RWPE2 (cell line): ENCODE measurements around the gene JPT2.
"Not testable (repeated sequence)": the region's sequence is repeated elsewhere in the genome, so short reads cannot be mapped to it uniquely, and the experiment has no call there.

ENCODE experiments used
- ATAC-seq: fragments of 200-7000 bp; cut with Tn5 transposase; 3 replicates; pipeline ENCODE4 v1.9.1; 2021; ENCODE audit warnings: low read depth
- DNase-seq: peaks from one replicate; pipeline ENCODE4 v3.0.0-alpha.2; 2020; ENCODE audit warnings: low spot score
- H3K27ac ChIP-seq: fragments of 450-650 bp; 2 replicates; pipeline ENCODE4 v1.5.1; 2017; ENCODE audit warnings: mild to moderate bottlenecking; ENCODE audit not compliant: poor library complexity, severe bottlenecking
- H3K27me3 ChIP-seq: fragments of 250-450 bp; sonication (Bioruptor Pico); 2 replicates; pipeline ENCODE4 v1.5.1; 2021; ENCODE audit warnings: mild to moderate bottlenecking, moderate library complexity; ENCODE audit not compliant: insufficient read depth, poor library complexity, severe bottlenecking
- H3K36me3 ChIP-seq: fragments of 250-450 bp; sonication (Bioruptor Pico); 2 replicates; pipeline ENCODE4 v1.5.1; 2020; ENCODE audit warnings: low read depth, mild to moderate bottlenecking, moderate library complexity
- H3K4me1 ChIP-seq: fragments of 250-450 bp; sonication (Bioruptor Pico); 2 replicates; pipeline ENCODE4 v1.5.1; 2021; ENCODE audit warnings: mild to moderate bottlenecking, moderate library complexity; ENCODE audit not compliant: insufficient read depth, poor library complexity, severe bottlenecking
- H3K4me3 ChIP-seq: fragments of 250-450 bp; sonication (Bioruptor Pico); 2 replicates; pipeline ENCODE4 v1.5.1; 2021; ENCODE audit warnings: mild to moderate bottlenecking, moderate library complexity; ENCODE audit not compliant: severe bottlenecking
- H3K9me3 ChIP-seq: fragments of 250-450 bp; sonication (Bioruptor Pico); 2 replicates; pipeline ENCODE4 v1.5.1; 2021; ENCODE audit warnings: mild to moderate bottlenecking, moderate library complexity; ENCODE audit not compliant: severe bottlenecking
- TF ChIP-seq, protein P1 (sequence below): fragments of 450-650 bp; IDR thresholded peaks from one replicate; pipeline ENCODE4 v1.5.1; 2017; ENCODE audit warnings: mild to moderate bottlenecking, moderate library complexity; ENCODE audit not compliant: poor library complexity, severe bottlenecking

JPT2 gene

DNA sequence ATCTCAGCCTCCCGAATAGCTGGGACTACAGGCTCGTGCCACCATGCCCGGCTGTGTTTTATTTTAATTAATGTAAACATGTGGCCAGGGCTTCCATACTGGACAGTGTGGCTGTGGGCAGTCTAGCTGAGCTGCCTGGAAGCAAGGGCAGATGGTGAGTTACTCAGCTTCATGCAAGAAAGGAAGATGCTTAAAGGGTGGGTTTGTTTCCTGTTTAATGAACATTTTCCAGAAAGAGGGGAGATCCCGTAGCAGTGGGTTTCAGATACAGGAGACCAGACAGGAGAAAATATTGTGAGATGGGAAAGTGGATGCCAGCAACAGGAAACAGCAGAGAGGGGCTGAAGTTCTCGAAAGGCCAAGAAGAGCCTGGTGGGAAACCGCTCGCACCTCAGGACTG, 35.3 kb downstream of the JPT2 start:
- Histone ChIP-seq H3K27me3 (no peaks in the 10 kb centered on the region), H3K36me3 (no peaks in the 10 kb centered on the region), H3K4me1 (peaks cover 4% of the 10 kb centered on the region), H3K27ac (no peak overlapping the region), H3K9me3 (no peaks in the 10 kb centered on the region), H3K4me3 (no peak overlapping the region)
- DNase-seq (no peak), ATAC-seq (no peak)
- TF ChIP-seq, protein P1, sequence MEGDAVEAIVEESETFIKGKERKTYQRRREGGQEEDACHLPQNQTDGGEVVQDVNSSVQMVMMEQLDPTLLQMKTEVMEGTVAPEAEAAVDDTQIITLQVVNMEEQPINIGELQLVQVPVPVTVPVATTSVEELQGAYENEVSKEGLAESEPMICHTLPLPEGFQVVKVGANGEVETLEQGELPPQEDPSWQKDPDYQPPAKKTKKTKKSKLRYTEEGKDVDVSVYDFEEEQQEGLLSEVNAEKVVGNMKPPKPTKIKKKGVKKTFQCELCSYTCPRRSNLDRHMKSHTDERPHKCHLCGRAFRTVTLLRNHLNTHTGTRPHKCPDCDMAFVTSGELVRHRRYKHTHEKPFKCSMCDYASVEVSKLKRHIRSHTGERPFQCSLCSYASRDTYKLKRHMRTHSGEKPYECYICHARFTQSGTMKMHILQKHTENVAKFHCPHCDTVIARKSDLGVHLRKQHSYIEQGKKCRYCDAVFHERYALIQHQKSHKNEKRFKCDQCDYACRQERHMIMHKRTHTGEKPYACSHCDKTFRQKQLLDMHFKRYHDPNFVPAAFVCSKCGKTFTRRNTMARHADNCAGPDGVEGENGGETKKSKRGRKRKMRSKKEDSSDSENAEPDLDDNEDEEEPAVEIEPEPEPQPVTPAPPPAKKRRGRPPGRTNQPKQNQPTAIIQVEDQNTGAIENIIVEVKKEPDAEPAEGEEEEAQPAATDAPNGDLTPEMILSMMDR = no peak

DNA sequence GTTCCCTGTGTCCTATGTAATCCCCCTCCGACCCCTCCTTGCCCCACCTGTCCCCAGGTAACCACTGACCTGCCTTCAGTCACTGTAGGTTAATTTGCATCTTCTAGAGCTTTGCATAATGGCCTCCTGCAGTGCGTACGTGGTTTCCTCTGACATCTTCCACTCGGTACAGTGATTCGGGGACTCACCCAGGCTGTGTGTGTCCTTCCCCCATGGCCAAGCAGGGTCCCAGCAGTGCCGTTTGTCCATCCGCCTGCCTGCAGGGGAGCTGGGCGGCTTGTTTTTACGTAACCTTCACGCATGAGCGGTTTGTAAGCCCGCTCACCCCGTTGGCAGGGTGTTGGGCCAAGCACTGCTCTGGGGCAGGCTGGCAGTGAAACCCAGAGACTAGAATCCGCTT, 35.9 kb downstream of the JPT2 start:
- TF ChIP-seq, protein P1 = no peak
- no peaks in the 10 kb centered on the region for H3K27me3 ChIP-seq
- H3K9me3 ChIP-seq = no peaks in the 10 kb centered on the region
- no peak overlapping the region for H3K4me3 ChIP-seq
- no peak overlapping the region for H3K27ac ChIP-seq
- DNase-seq = no peak
- no peaks in the 10 kb centered on the region for H3K36me3 ChIP-seq
- no peaks in the 10 kb centered on the region for H3K4me1 ChIP-seq
- ATAC-seq = no peak

DNA sequence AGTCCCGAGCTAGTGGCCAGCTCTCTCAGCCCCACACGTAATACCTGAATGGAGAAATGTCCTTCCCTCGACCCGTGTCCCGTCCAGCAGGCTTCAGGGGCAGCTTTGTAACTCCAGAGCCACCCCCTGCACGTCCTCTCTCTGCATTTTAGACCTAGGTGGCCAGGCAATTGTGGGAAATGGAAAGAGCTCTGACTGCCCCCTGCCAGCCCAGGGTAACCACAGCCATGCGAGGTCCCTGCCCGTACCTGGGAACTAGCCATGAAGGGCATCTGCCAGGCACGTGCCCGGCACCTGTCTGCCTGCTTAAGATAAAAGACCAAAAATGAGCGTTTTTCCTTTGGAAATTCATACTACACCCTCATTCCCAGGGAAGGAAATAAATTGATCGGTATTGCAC, 37.1 kb downstream of the JPT2 start:
- no peaks in the 10 kb centered on the region for H3K36me3 ChIP-seq
- ATAC-seq (no peak), DNase-seq (no peak)
- H3K9me3 ChIP-seq = no peaks in the 10 kb centered on the region
- H3K4me1 ChIP-seq = no peaks in the 10 kb centered on the region
- H3K4me3 ChIP-seq = no peak overlapping the region
- TF ChIP-seq, protein P1 = no peak
- no peak overlapping the region for H3K27ac ChIP-seq
- H3K27me3 ChIP-seq = no peaks in the 10 kb centered on the region

DNA sequence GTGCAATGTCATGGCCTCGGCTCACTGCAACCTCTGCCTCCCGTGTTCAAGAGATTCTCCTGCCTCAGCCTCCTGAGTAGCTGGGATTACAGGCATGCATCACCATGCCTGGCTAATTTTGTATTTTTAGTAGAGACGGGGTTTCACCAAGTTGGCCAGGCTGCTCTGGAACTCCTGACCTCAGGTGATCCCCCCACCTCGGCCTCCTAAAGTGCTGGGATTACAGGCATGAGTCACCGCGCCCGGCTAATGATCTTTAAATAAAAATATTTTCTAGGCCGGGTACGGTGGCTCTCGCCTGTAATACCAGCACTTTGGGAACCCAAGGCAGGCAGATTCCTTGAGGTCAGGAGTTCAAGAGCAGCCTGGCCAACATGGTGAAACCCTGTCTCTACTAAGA, 40.2 kb downstream of the JPT2 start:
- not testable (repeated sequence) for H3K27ac ChIP-seq, H3K36me3 ChIP-seq, H3K27me3 ChIP-seq, H3K9me3 ChIP-seq, DNase-seq, H3K4me3 ChIP-seq, ATAC-seq
- peaks cover 14% of the 10 kb centered on the region for H3K4me1 ChIP-seq

DNA sequence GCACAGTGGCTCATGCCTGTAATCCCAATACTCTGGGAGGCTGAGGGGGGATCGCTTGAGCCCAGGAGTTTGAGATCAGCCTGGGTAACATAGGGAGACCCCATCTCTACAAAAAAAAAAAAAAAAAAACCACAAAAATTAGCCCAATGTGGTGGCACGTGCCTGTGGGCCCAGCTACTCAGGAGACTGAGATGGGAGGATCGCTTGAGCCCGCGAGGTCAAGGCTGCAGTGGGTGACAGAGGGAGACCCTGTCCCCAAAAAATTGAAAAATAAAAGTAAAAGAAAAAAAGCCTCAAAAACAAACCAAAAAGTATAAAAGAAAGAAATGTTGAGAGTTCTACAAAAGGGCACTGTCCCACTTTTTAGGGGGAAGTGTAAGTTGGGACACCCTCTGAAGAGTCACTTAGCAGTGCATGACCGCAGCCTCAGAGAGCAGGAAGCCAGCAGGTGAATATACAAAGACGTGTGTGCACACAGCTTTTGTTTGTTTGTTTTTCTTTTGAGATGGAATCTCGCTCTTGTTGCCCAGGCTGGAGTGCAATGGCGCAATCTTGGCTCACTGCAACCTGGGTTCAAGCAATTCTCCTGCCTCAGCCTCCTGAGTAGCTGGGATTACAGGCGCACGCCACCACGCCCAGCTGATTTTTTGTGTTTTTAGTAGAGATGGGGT, 41.6 kb downstream of the JPT2 start:
- DNase-seq, H3K27ac ChIP-seq, H3K4me3 ChIP-seq, ATAC-seq, H3K36me3 ChIP-seq, H3K9me3 ChIP-seq, H3K27me3 ChIP-seq: not testable (repeated sequence)
- peaks cover 17% of the 10 kb centered on the region for H3K4me1 ChIP-seq

DNA sequence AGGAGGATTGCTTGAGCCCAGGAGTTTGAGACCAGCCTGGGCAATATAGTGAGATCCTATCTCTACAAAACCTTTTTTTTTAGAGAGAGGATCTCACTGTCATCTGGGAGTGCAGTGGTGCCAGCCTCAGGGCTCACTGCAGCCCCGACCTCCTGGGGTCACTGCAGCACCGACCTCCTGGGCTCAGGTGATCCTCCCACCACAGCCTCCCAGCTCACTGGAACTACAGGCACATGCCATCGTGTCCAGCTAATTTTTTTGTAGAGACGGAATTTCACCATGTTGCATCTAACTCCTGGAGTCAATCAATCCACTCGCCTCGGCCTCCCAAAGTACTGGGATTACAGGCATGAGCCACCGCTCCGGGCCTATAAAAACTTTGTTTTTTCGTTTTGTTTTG, 43.3 kb downstream of the JPT2 start:
- ATAC-seq (no peak), DNase-seq (no peak)
- TF ChIP-seq, protein P1 = no peak
- Histone ChIP-seq H3K27ac (peak overlapping the region; percentile 35), H3K4me3 (no peak overlapping the region), H3K36me3 (peaks cover 11% of the 10 kb centered on the region; the same call in 1 of the 2 replicates), H3K27me3 (no peaks in the 10 kb centered on the region), H3K4me1 (peaks cover 17% of the 10 kb centered on the region), H3K9me3 (no peaks in the 10 kb centered on the region)
